ENCODE measurements around the gene HHEX. TPM values are rescaled to one million over a fixed set of nuclear protein-coding genes. Genes with fewer than 3 reads are reported as not detected.

Gene HHEX
- total and polyA plus RNA-seq, 7 donors = 1.5 to 3.3 (median 2.0) TPM

GRCh38 chr10:92696606-92697383, 7.0 kb downstream of the HHEX start:
- no peak for ATAC-seq
- TF ChIP-seq CTCF (IDR thresholded peaks at IDR 0.05) = no peak
- DNase-seq = no peak
- Histone ChIP-seq H3K27me3 (ENCODE audit: insufficient read depth in 3 of 3, low read length in 2 of 3) (peaks cover 3 to 76% (median 13%) of the 10 kb centered on the region in 3 donors), H3K4me3 (no peak overlapping the region), H3K27ac (no peak overlapping the region), H3K4me1 (peaks cover 16% of the 10 kb centered on the region), H3K36me3 (ENCODE audit: insufficient read depth in 1 of 2, low read depth in 1 of 2) (peaks cover 0 to 10% of the 10 kb centered on the region in 2 donors), H3K9me3 (no peaks in the 10 kb centered on the region)
- 76 to 81% (median 81%) methylated on average over 7 of the region's 7 CpGs for WGBS, 3 donors
- intact Hi-C loops (cut with DNase I) = loop anchor here in 1 of 2 donors (10.0 kb wide), 1 partner anchor 118 kb away; no protein-coding TSS in a partner anchor

GRCh38 chr10:92697663-92698511, 8.1 kb downstream of the HHEX start:
- ATAC-seq = no peak
- TF ChIP-seq CTCF (IDR thresholded peaks at IDR 0.05) = no peak
- peaks cover 3 to 65% (median 7%) of the 10 kb centered on the region in 3 donors for H3K27me3 ChIP-seq (ENCODE audit: insufficient read depth in 3 of 3, low read length in 2 of 3)
- DNase-seq = no peak
- 58 to 65% (median 64%) methylated on average over 7 of the region's 7 CpGs for WGBS, 3 donors
- H3K4me3 ChIP-seq = no peak overlapping the region
- no peak overlapping the region for H3K27ac ChIP-seq
- intact Hi-C loops (cut with DNase I) = loop anchor here in 1 of 2 donors (10.0 kb wide), 1 partner anchor 117 kb away; no protein-coding TSS in a partner anchor
- peaks cover 0 to 10% of the 10 kb centered on the region in 2 donors for H3K36me3 ChIP-seq (ENCODE audit: insufficient read depth in 1 of 2, low read depth in 1 of 2)
- H3K4me1 ChIP-seq = peaks cover 13% of the 10 kb centered on the region
- no peaks in the 10 kb centered on the region for H3K9me3 ChIP-seq

GRCh38 chr10:92699193-92699517, 9.4 kb downstream of the HHEX start:
- H3K27ac ChIP-seq = no peak overlapping the region
- intact Hi-C loops (cut with DNase I) = loop anchor here in 1 of 2 donors (10.0 kb wide), 1 partner anchor 116 kb away; no protein-coding TSS in a partner anchor
- ATAC-seq (no peak), DNase-seq (no peak)
- H3K36me3 ChIP-seq (ENCODE audit: insufficient read depth in 1 of 2, low read depth in 1 of 2) = peaks cover 0 to 10% of the 10 kb centered on the region in 2 donors
- peaks cover 3 to 58% (median 7%) of the 10 kb centered on the region in 3 donors for H3K27me3 ChIP-seq (ENCODE audit: insufficient read depth in 3 of 3, low read length in 2 of 3)
- no peak for TF ChIP-seq CTCF (IDR thresholded peaks at IDR 0.05)
- WGBS, 3 donors = 0 to 6% (median 3%) methylated on average over 3 of the region's 3 CpGs
- no peaks in the 10 kb centered on the region for H3K9me3 ChIP-seq
- peaks cover 11% of the 10 kb centered on the region for H3K4me1 ChIP-seq
- peak overlapping the region; percentile 60 for H3K4me3 ChIP-seq

- 1 to 2% (median 1%) methylated on average over 32 of the region's 32 CpGs for WGBS, 3 donors
- intact Hi-C loops (cut with DNase I) = loop anchor here in 1 of 2 donors (10.0 kb wide), 1 partner anchor 115 kb away; no protein-coding TSS in a partner anchor
- Histone ChIP-seq H3K4me1 (peaks cover 11% of the 10 kb centered on the region), H3K9me3 (no peaks in the 10 kb centered on the region), H3K36me3 (ENCODE audit: insufficient read depth in 1 of 2, low read depth in 1 of 2) (peaks cover 0 to 10% of the 10 kb centered on the region in 2 donors), H3K4me3 (peak overlapping the region; percentile 60), H3K27ac (no peak overlapping the region), H3K27me3 (ENCODE audit: insufficient read depth in 3 of 3, low read length in 2 of 3) (peaks cover 3 to 57% (median 7%) of the 10 kb centered on the region in 3 donors)
- ATAC-seq (peak in 1 of 4 donors; percentile 37), DNase-seq (no peak)
- no peak for TF ChIP-seq CTCF (IDR thresholded peaks at IDR 0.05)
Observed at GRCh38 chr10:92699518-92700381, 10.0 kb downstream of the HHEX start.
